ENCODE results near the gene MTHFD1L. TPM values are rescaled to one million over a fixed set of nuclear protein-coding genes. Genes with fewer than 3 reads are reported as not detected.

Gene MTHFD1L
- total RNA-seq, 2 donors from 2014 or later, result 4.1 to 12.2 TPM

- Histone ChIP-seq H3K9me3 (no peaks in the 10 kb centered on the region), H3K27ac (peak overlapping the region; percentile 13 to 26), H3K4me1 (no peaks in the 10 kb centered on the region), H3K27me3 (no peaks in the 10 kb centered on the region), H3K4me3 (no peak overlapping the region), H3K36me3 (no peaks in the 10 kb centered on the region)
- DNase-seq (ENCODE audit: low spot score), result no peak
- TF ChIP-seq CTCF (IDR thresholded peaks at IDR 0.05), result no peak
These were observed 60.1 kb downstream of the MTHFD1L start for GRCh38 chr6:150925590-150925928.

- Histone ChIP-seq H3K27ac (peak overlapping the region; percentile 13 to 26), H3K4me1 (no peaks in the 10 kb centered on the region), H3K9me3 (no peaks in the 10 kb centered on the region), H3K4me3 (no peak overlapping the region), H3K36me3 (no peaks in the 10 kb centered on the region), H3K27me3 (no peaks in the 10 kb centered on the region)
- DNase-seq (ENCODE audit: low spot score), result no peak
- no peak for TF ChIP-seq CTCF (IDR thresholded peaks at IDR 0.05)
These were observed 60.5 kb downstream of the MTHFD1L start for GRCh38 chr6:150925976-150926375.

- Histone ChIP-seq H3K27ac (no peak overlapping the region), H3K9me3 (no peaks in the 10 kb centered on the region), H3K36me3 (no peaks in the 10 kb centered on the region), H3K27me3 (no peaks in the 10 kb centered on the region), H3K4me1 (no peaks in the 10 kb centered on the region), H3K4me3 (no peak overlapping the region)
- DNase-seq (ENCODE audit: low spot score), result no peak
- peak in 1 of 2 donors; percentile 17 for TF ChIP-seq CTCF (IDR thresholded peaks at IDR 0.05)
These were observed 63.4 kb downstream of the MTHFD1L start for GRCh38 chr6:150928882-150929281.

- Histone ChIP-seq H3K4me1 (no peaks in the 10 kb centered on the region), H3K27ac (no peak overlapping the region), H3K36me3 (no peaks in the 10 kb centered on the region), H3K9me3 (no peaks in the 10 kb centered on the region), H3K4me3 (no peak overlapping the region), H3K27me3 (no peaks in the 10 kb centered on the region)
- no peak for DNase-seq (ENCODE audit: low spot score)
- TF ChIP-seq CTCF (IDR thresholded peaks at IDR 0.05), result no peak
These were observed 63.9 kb downstream of the MTHFD1L start for GRCh38 chr6:150929416-150929815.

GRCh38 chr6:150930841-150931240, 65.3 kb downstream of the MTHFD1L start:
- Histone ChIP-seq H3K36me3 (no peaks in the 10 kb centered on the region), H3K9me3 (no peaks in the 10 kb centered on the region), H3K4me1 (no peaks in the 10 kb centered on the region), H3K27ac (no peak overlapping the region), H3K27me3 (no peaks in the 10 kb centered on the region), H3K4me3 (no peak overlapping the region)
- no peak for DNase-seq (ENCODE audit: low spot score)
- no peak for TF ChIP-seq CTCF (IDR thresholded peaks at IDR 0.05)

GRCh38 chr6:150931405-150931804, 65.9 kb downstream of the MTHFD1L start:
- Histone ChIP-seq H3K4me1 (no peaks in the 10 kb centered on the region), H3K36me3 (no peaks in the 10 kb centered on the region), H3K27ac (no peak overlapping the region), H3K27me3 (no peaks in the 10 kb centered on the region), H3K9me3 (no peaks in the 10 kb centered on the region), H3K4me3 (no peak overlapping the region)
- TF ChIP-seq CTCF (IDR thresholded peaks at IDR 0.05), result no peak
- DNase-seq (ENCODE audit: low spot score), result no peak

Data from right atrium auricular region (tissue), 2 donors.